Panc1 (cell line): Measurements from ENCODE around the gene DPEP2. TPM values are rescaled to one million over a fixed set of nuclear protein-coding genes. Genes with fewer than 3 reads are reported as not detected.
"Not testable (repeated sequence)": the region's sequence is repeated elsewhere in the genome, so short reads cannot be mapped to it uniquely, and the experiment has no call there.

ENCODE experiments used
- ATAC-seq: fragments of 200-7000 bp; cut with Tn5 transposase; 2 replicates; pipeline ENCODE4 v1.9.1; 2020; ENCODE audit warnings: mild to moderate bottlenecking, moderate library complexity
- BruUV-seq: library from RNA; stranded (reverse); fragments of 400-500 nt; replicated peaks from 2 replicates; lab custom pipeline; 2021; lab: Mats Ljungman, UMichigan
- CTCF ChIA-PET: fragments of 300-600 bp; sonication (Branson Sonifier 250); formaldehyde crosslinking; loops from one replicate; lab custom pipeline; 2022; ENCODE audit warnings: antibody characterized with exemption; lab: Charles Lee
- POLR2A ChIA-PET: fragments of 300-600 bp; sonication (Branson Sonifier 250); formaldehyde crosslinking; loops from one replicate; lab custom pipeline; 2022; ENCODE audit warnings: antibody characterized with exemption; lab: Charles Lee
- DNase-seq: peaks from one replicate; pipeline ENCODE4 v3.0.0-alpha.2; 2010; ENCODE audit warnings: low read depth, low spot score
- H3K27ac ChIP-seq: 2 replicates; pipeline ENCODE4 v1.5.1; 2011; ENCODE audit warnings: mild to moderate bottlenecking, low read length, inconsistent platforms
- H3K27me3 ChIP-seq: fragments of 200-500 bp; sonication (Bioruptor generic); 2 replicates; pipeline ENCODE4 v1.6.0; 2014; ENCODE audit warnings: low read length, inconsistent platforms; ENCODE audit not compliant: control insufficient read depth, insufficient read depth
- H3K36me3 ChIP-seq: fragments of 200-500 bp; sonication (Bioruptor generic); 2 replicates; pipeline ENCODE4 v1.5.1; 2014; ENCODE audit warnings: inconsistent platforms, mild to moderate bottlenecking, low read length, moderate library complexity; ENCODE audit not compliant: control insufficient read depth, insufficient read depth
- H3K4me1 ChIP-seq: 2 replicates; pipeline ENCODE4 v1.5.1; 2011; ENCODE audit warnings: inconsistent platforms, mild to moderate bottlenecking, low read length, moderate library complexity; ENCODE audit not compliant: control insufficient read depth, insufficient read depth
- H3K4me3 ChIP-seq, 2 experiments: 2 replicates each; pipeline ENCODE4 v1.5.1; 2011 to 2012; ENCODE audit warnings: low read depth in 2 of 2, low read length in 2 of 2, mild to moderate bottlenecking in 2 of 2, inconsistent platforms in 1 of 2, moderate library complexity in 1 of 2
- H3K9me3 ChIP-seq: fragments of 200-500 bp; sonication (Bioruptor generic); 2 replicates; pipeline ENCODE4 v1.5.1; 2014; ENCODE audit warnings: low read depth, mild to moderate bottlenecking, inconsistent platforms, low read length, moderate library complexity; ENCODE audit not compliant: control insufficient read depth, insufficient read depth
- CTCF ChIP-seq: fragments of 450-650 bp; IDR thresholded peaks from 2 replicates; pipeline ENCODE4 v1.5.1; 2017; ENCODE audit warnings: mild to moderate bottlenecking
- POLR2AphosphoS5 ChIP-seq: IDR thresholded peaks from 2 replicates; pipeline ENCODE4 v1.6.1; 2012; ENCODE audit warnings: mild to moderate bottlenecking, low read depth, low read length, moderate library complexity
- REST ChIP-seq, 2 experiments: IDR thresholded peaks; 2 replicates each; pipeline ENCODE4 v1.6.1; 2011 to 2012; ENCODE audit warnings: low read depth in 2 of 2, control low read depth in 1 of 2, low read length in 1 of 2, mild to moderate bottlenecking in 1 of 2, moderate library complexity in 1 of 2; ENCODE audit not compliant: insufficient read depth in 1 of 2
- SIN3A ChIP-seq: IDR thresholded peaks from 2 replicates; pipeline ENCODE4 v1.6.1; 2012; ENCODE audit warnings: low read depth, mild to moderate bottlenecking, low read length, moderate library complexity, borderline replicate concordance; ENCODE audit not compliant: insufficient read depth
- TCF7L2 ChIP-seq: IDR thresholded peaks from 2 replicates; pipeline ENCODE4 v1.6.1; 2011; ENCODE audit warnings: mild to moderate bottlenecking, low read depth, low read length, inconsistent platforms
- in situ Hi-C: cut with HindIII; loops from 2 replicates; pipeline ENCODE4 v1.10.0; 2016; ENCODE audit warnings: low sequenced_read_pairs, low pct_unique_long_range_greater_than_20kb
- intact Hi-C: fragments of 100-400 bp; cut with micrococcal nuclease; formaldehyde crosslinking; loops from one replicate; pipeline ENCODE4 v1.10.0; 2022; ENCODE audit not compliant: unreplicated experiment
- total RNA-seq: library from RNA; stranded (reverse); gene quantifications from one replicate; pipeline ENCODE4 v1.2.1, GENCODE V29; 2021; ENCODE audit not compliant: unreplicated experiment

The DPEP2 gene
- total RNA-seq, 1 experiment from 2014 or later: not detected

DNA sequence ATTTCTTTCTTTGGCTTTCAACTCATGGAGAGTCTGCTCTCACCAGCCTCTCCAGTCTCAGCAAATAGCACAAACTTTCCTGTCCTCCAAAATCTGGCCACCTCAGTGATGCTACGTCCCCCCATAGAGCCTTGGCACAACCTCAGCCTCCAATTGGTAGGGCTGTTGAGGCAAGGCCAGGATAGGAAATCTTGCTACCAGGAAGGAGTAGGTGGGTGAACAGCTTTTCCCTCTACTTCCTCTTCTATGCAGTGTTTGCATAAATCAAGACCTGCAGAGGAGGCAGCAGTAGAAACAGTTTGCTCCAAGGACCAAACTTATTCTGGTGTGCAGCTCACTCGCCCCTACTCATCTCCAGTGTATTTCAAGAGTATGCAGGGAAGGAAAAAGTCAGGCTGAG, 701 bp upstream of the DPEP2 start:
- ChIA-PET POLR2A (no interaction called here), CTCF (interaction anchor here (0.7 kb wide), 1 partner anchor 117 kb away, joined by 7 read pairs; no protein-coding TSS in a partner anchor)
- Histone ChIP-seq H3K4me1 (no peaks in the 10 kb centered on the region), H3K4me3 (no peak overlapping the region), H3K9me3 (no peaks in the 10 kb centered on the region), H3K27ac (no peak overlapping the region), H3K27me3 (no peaks in the 10 kb centered on the region), H3K36me3 (no peaks in the 10 kb centered on the region)
- in situ Hi-C loops (no loop called here), intact Hi-C loops (no loop called here)
- no peak for ATAC-seq
- no peak for DNase-seq
- BruUV-seq: no TSS peak
- TF ChIP-seq POLR2AphosphoS5 (no peak), REST (IDR thresholded peaks at IDR 0.05; ENCODE audit: insufficient read depth in 1 of 2, low read depth in 2 of 2, low read length in 1 of 2) (no peak), SIN3A (no peak), TCF7L2 (no peak), CTCF (no peak)

DNA sequence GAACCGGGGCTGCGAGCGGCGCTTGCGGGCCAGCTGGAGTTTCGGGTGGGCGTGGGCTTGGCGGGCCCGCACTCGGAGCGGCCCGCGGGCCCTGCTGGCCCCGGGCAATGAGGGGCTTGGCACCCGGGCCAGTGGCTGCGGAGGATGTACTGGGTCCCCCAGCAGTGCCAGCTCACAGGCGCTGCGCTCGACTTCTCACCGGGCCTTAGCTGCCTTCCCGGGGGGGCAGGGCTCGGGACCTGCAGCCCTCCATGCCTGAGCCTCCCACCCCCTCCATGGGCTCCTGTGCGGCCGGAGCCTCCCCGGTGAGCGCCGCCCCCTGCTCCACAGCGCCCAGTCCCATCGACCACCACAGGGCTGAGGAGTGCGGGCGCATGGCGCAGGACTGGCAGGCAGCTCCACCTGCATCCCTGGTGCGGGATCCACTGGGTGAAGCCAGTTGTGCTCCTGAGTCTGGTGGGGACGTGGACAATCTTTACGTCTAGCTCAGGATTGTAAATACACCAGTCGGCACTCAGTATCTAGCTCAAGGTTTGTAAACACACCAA, 979 bp downstream of the DPEP2 start:
- H3K27ac ChIP-seq, H3K36me3 ChIP-seq, in situ Hi-C loops, H3K4me3 ChIP-seq, intact Hi-C loops, H3K9me3 ChIP-seq, DNase-seq, POLR2A ChIA-PET, H3K27me3 ChIP-seq, BruUV-seq, H3K4me1 ChIP-seq, ATAC-seq: not testable (repeated sequence)
- CTCF ChIA-PET: interaction anchor here (0.5 to 0.6 kb wide), 2 partner anchors 21 to 39 kb away, joined by 3 read pairs; no protein-coding TSS in a partner anchor

- intact Hi-C loops (no loop called here), in situ Hi-C loops (no loop called here)
- POLR2A ChIA-PET: interaction anchor here (0.7 kb wide), 1 partner anchor 550 kb away, joined by 7 read pairs; no protein-coding TSS in a partner anchor
- H3K36me3 ChIP-seq: no peaks in the 10 kb centered on the region
- H3K4me1 ChIP-seq: peaks cover 4% of the 10 kb centered on the region; the same call in 1 of the 2 replicates
- no peaks in the 10 kb centered on the region for H3K27me3 ChIP-seq
- CTCF ChIA-PET: no interaction called here
- H3K27ac ChIP-seq: no peak overlapping the region
- BruUV-seq: no TSS peak
- DNase-seq (no peak), ATAC-seq (no peak)
- TF ChIP-seq TCF7L2 (no peak), SIN3A (no peak), REST (IDR thresholded peaks at IDR 0.05; ENCODE audit: insufficient read depth in 1 of 2, low read depth in 2 of 2, low read length in 1 of 2) (no peak), POLR2AphosphoS5 (no peak), CTCF (no peak)
- H3K4me3 ChIP-seq: no peak overlapping the region
- H3K9me3 ChIP-seq: no peaks in the 10 kb centered on the region
Measured at GRCh38 chr16:67996666-67997065, 2.6 kb downstream of the DPEP2 start.
